ENCODE results near the gene CNTN4. TPM values are rescaled to one million over a fixed set of nuclear protein-coding genes. Genes with fewer than 3 reads are reported as not detected.

CNTN4 gene
- total RNA-seq, 1 experiment from 2014 or later: not detected

DNA sequence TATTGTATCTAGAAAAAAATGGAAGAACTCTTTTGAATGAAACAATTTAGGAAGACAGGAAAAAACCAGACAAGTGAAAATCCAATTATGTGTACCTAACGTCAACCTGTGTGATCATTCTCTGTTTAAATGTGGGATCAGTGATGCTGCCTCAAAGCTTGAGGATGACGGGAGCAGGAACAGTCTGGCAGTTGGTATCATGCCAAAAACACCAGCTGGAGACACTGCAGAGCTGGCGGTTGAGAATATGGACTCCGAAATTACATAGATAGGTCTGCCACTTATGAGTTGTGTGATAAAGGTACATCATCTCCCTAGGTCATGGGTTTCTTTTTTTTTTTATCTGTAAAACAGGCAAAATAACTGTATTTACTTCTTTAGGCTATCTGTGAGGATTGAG, 480.5 kb downstream of the CNTN4 start:
- Mint-ChIP-seq H3K4me3 (no peak overlapping the region), H3K36me3 (peaks cover 72% of the 10 kb centered on the region), H3K9me3 (peaks cover 76% of the 10 kb centered on the region), H3K27me3 (ENCODE audit: low read depth) (no peaks in the 10 kb centered on the region), H3K4me1 (no peaks in the 10 kb centered on the region), H3K27ac (no peak overlapping the region)
- TF ChIP-seq JAZF1 (CRISPR knock-in tag; IDR thresholded peaks at IDR 0.05): no peak
- TF ChIP-seq, protein P1, sequence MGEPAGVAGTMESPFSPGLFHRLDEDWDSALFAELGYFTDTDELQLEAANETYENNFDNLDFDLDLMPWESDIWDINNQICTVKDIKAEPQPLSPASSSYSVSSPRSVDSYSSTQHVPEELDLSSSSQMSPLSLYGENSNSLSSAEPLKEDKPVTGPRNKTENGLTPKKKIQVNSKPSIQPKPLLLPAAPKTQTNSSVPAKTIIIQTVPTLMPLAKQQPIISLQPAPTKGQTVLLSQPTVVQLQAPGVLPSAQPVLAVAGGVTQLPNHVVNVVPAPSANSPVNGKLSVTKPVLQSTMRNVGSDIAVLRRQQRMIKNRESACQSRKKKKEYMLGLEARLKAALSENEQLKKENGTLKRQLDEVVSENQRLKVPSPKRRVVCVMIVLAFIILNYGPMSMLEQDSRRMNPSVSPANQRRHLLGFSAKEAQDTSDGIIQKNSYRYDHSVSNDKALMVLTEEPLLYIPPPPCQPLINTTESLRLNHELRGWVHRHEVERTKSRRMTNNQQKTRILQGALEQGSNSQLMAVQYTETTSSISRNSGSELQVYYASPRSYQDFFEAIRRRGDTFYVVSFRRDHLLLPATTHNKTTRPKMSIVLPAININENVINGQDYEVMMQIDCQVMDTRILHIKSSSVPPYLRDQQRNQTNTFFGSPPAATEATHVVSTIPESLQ (CRISPR knock-in tag; IDR thresholded peaks at IDR 0.05): no peak
- TF ChIP-seq, protein P2, sequence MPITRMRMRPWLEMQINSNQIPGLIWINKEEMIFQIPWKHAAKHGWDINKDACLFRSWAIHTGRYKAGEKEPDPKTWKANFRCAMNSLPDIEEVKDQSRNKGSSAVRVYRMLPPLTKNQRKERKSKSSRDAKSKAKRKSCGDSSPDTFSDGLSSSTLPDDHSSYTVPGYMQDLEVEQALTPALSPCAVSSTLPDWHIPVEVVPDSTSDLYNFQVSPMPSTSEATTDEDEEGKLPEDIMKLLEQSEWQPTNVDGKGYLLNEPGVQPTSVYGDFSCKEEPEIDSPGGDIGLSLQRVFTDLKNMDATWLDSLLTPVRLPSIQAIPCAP (CRISPR knock-in tag; IDR thresholded peaks at IDR 0.05): no peak
- TF ChIP-seq, protein P3, sequence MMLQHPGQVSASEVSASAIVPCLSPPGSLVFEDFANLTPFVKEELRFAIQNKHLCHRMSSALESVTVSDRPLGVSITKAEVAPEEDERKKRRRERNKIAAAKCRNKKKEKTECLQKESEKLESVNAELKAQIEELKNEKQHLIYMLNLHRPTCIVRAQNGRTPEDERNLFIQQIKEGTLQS (CRISPR knock-in tag; conservative IDR thresholded peaks at IDR 0.05): no peak
- TF ChIP-seq MYBL2 (CRISPR knock-in tag; IDR thresholded peaks at IDR 0.05): no peak
- no peak for TF ChIP-seq IRF2 (CRISPR knock-in tag; IDR thresholded peaks at IDR 0.05; ENCODE audit: borderline replicate concordance, low read depth)
- no peak for TF ChIP-seq SMAD3 (CRISPR knock-in tag; IDR thresholded peaks at IDR 0.05; ENCODE audit: borderline replicate concordance)
- TF ChIP-seq NR1H2 (CRISPR knock-in tag; IDR thresholded peaks at IDR 0.05): no peak
- TF ChIP-seq, protein P4, sequence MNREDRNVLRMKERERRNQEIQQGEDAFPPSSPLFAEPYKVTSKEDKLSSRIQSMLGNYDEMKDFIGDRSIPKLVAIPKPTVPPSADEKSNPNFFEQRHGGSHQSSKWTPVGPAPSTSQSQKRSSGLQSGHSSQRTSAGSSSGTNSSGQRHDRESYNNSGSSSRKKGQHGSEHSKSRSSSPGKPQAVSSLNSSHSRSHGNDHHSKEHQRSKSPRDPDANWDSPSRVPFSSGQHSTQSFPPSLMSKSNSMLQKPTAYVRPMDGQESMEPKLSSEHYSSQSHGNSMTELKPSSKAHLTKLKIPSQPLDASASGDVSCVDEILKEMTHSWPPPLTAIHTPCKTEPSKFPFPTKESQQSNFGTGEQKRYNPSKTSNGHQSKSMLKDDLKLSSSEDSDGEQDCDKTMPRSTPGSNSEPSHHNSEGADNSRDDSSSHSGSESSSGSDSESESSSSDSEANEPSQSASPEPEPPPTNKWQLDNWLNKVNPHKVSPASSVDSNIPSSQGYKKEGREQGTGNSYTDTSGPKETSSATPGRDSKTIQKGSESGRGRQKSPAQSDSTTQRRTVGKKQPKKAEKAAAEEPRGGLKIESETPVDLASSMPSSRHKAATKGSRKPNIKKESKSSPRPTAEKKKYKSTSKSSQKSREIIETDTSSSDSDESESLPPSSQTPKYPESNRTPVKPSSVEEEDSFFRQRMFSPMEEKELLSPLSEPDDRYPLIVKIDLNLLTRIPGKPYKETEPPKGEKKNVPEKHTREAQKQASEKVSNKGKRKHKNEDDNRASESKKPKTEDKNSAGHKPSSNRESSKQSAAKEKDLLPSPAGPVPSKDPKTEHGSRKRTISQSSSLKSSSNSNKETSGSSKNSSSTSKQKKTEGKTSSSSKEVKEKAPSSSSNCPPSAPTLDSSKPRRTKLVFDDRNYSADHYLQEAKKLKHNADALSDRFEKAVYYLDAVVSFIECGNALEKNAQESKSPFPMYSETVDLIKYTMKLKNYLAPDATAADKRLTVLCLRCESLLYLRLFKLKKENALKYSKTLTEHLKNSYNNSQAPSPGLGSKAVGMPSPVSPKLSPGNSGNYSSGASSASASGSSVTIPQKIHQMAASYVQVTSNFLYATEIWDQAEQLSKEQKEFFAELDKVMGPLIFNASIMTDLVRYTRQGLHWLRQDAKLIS (CRISPR knock-in tag; IDR thresholded peaks at IDR 0.05; ENCODE audit: borderline replicate concordance): no peak
- no peak for TF ChIP-seq CREB1 (CRISPR knock-in tag; IDR thresholded peaks at IDR 0.05)
- TF ChIP-seq RELA (CRISPR knock-in tag; IDR thresholded peaks at IDR 0.05; ENCODE audit: borderline replicate concordance): no peak
- TF ChIP-seq, protein P5, sequence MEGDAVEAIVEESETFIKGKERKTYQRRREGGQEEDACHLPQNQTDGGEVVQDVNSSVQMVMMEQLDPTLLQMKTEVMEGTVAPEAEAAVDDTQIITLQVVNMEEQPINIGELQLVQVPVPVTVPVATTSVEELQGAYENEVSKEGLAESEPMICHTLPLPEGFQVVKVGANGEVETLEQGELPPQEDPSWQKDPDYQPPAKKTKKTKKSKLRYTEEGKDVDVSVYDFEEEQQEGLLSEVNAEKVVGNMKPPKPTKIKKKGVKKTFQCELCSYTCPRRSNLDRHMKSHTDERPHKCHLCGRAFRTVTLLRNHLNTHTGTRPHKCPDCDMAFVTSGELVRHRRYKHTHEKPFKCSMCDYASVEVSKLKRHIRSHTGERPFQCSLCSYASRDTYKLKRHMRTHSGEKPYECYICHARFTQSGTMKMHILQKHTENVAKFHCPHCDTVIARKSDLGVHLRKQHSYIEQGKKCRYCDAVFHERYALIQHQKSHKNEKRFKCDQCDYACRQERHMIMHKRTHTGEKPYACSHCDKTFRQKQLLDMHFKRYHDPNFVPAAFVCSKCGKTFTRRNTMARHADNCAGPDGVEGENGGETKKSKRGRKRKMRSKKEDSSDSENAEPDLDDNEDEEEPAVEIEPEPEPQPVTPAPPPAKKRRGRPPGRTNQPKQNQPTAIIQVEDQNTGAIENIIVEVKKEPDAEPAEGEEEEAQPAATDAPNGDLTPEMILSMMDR (IDR thresholded peaks at IDR 0.05): no peak
- TF ChIP-seq FOXK1 (CRISPR knock-in tag; IDR thresholded peaks at IDR 0.05): no peak
- TF ChIP-seq ZNF121 (CRISPR knock-in tag; IDR thresholded peaks at IDR 0.05): no peak
- TF ChIP-seq EMX1 (CRISPR knock-in tag; IDR thresholded peaks at IDR 0.05): no peak
- TF ChIP-seq, protein P6, sequence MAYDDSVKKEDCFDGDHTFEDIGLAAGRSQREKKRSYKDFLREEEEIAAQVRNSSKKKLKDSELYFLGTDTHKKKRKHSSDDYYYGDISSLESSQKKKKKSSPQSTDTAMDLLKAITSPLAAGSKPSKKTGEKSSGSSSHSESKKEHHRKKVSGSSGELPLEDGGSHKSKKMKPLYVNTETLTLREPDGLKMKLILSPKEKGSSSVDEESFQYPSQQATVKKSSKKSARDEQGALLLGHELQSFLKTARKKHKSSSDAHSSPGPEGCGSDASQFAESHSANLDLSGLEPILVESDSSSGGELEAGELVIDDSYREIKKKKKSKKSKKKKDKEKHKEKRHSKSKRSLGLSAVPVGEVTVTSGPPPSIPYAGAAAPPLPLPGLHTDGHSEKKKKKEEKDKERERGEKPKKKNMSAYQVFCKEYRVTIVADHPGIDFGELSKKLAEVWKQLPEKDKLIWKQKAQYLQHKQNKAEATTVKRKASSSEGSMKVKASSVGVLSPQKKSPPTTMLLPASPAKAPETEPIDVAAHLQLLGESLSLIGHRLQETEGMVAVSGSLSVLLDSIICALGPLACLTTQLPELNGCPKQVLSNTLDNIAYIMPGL (CRISPR knock-in tag; IDR thresholded peaks at IDR 0.05): no peak
- TF ChIP-seq, protein P7, sequence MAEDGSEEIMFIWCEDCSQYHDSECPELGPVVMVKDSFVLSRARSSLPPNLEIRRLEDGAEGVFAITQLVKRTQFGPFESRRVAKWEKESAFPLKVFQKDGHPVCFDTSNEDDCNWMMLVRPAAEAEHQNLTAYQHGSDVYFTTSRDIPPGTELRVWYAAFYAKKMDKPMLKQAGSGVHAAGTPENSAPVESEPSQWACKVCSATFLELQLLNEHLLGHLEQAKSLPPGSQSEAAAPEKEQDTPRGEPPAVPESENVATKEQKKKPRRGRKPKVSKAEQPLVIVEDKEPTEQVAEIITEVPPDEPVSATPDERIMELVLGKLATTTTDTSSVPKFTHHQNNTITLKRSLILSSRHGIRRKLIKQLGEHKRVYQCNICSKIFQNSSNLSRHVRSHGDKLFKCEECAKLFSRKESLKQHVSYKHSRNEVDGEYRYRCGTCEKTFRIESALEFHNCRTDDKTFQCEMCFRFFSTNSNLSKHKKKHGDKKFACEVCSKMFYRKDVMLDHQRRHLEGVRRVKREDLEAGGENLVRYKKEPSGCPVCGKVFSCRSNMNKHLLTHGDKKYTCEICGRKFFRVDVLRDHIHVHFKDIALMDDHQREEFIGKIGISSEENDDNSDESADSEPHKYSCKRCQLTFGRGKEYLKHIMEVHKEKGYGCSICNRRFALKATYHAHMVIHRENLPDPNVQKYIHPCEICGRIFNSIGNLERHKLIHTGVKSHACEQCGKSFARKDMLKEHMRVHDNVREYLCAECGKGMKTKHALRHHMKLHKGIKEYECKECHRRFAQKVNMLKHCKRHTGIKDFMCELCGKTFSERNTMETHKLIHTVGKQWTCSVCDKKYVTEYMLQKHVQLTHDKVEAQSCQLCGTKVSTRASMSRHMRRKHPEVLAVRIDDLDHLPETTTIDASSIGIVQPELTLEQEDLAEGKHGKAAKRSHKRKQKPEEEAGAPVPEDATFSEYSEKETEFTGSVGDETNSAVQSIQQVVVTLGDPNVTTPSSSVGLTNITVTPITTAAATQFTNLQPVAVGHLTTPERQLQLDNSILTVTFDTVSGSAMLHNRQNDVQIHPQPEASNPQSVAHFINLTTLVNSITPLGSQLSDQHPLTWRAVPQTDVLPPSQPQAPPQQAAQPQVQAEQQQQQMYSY (CRISPR knock-in tag; IDR thresholded peaks at IDR 0.05): no peak
- ATAC-seq: no peak
- no peak for DNase-seq (ENCODE audit: low spot score)
- ChIA-PET POLR2A (no interaction called here), CTCF (no interaction called here)
